GM15510 (cell line): ENCODE results near the gene PCBP3.

Experiments used
- POLR2A ChIP-seq: IDR thresholded peaks from 3 replicates; pipeline ENCODE4 v1.6.1; 2011; ENCODE audit warnings: borderline replicate concordance; ENCODE audit not compliant: insufficient read length; ENCODE audit errors: extremely low read depth

Gene PCBP3

GRCh38 chr21:45853703-45854342 lies 210.3 kb downstream of the PCBP3 start:
- TF ChIP-seq POLR2A: no peak

- TF ChIP-seq POLR2A: no peak
Observed at GRCh38 chr21:45854690-45855247, 211.2 kb downstream of the PCBP3 start.

GRCh38 chr21:45855248-45855811 lies 211.8 kb downstream of the PCBP3 start:
- no peak for TF ChIP-seq POLR2A

DNA sequence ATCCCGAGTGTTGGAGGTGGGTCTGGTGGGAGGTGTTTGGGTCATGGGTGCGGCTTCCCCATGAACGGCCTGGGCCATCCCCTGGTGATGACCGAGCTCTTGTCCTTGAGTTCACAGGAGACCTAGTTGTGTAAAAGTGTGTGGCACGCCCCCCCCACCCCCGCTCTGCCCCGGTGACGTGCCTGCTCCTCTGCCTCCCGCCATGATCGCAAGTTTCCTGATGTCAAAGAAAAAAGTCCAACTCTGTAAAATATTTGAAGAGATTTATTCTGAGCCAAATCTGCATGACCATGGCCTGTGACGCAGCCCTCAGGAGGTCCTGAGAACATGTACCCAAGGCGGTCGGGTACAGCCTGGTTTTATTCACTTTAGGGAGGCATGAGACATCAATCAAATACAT lies 212.9 kb downstream of the PCBP3 start:
- TF ChIP-seq POLR2A: no peak

DNA sequence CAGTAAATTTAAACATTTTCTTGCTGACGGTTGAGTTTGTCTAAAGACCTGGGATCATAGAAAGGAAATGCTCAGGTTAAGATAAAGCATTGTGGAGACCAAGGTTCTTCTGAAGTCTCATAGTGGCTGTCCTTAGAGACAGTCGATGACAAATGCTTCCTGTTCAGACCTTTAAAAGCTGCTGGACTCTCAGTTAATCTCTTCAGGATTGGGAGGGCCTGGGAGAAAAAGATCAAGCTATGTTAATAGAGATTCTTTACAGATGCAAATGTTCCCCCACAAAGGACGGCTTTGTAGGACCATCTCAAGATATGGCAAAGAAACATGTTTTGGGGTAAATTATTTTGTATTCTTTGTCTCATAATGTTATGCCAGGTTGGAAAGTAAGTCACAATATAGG lies 213.4 kb downstream of the PCBP3 start:
- TF ChIP-seq POLR2A: no peak

DNA sequence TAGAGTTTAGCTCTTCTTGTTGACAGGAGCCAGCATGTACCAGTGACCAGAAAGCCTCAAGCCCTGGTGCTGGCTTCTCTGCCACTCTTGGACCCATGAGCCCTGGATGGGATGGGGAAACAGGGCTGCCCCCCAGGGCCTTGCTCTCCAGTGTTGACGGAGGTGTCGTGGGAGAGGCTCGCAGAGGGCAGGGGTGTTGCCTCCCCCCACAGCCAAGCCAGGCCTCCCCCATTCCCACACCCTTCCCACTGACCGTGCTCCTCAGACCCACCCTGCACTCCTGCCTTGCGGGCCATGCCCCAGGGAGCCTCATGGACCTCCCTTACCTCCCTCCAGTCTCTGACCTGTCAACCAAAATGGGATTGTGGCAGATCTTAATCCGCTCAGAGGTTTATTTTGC lies 214.2 kb downstream of the PCBP3 start:
- no peak for TF ChIP-seq POLR2A

DNA sequence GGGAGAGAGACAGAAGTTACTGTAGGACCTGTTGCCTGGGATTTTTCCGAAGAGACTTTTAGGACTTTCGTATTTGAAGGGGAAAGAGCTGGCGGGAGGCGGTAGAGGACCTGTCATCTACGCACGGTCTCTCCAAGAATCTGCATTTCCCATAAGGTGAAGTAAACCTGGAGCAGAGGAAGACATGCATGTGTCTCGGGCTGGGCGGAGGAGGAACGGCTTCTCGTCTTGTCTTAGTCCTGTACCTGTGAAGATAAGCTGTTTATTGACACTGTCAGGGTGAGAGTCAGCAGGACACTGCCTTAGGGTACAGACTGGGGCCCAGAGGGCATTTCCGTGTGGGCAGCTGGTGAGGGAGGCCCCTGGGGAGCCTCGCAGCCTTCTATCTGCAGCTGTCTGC lies 214.7 kb downstream of the PCBP3 start:
- TF ChIP-seq POLR2A: no peak

DNA sequence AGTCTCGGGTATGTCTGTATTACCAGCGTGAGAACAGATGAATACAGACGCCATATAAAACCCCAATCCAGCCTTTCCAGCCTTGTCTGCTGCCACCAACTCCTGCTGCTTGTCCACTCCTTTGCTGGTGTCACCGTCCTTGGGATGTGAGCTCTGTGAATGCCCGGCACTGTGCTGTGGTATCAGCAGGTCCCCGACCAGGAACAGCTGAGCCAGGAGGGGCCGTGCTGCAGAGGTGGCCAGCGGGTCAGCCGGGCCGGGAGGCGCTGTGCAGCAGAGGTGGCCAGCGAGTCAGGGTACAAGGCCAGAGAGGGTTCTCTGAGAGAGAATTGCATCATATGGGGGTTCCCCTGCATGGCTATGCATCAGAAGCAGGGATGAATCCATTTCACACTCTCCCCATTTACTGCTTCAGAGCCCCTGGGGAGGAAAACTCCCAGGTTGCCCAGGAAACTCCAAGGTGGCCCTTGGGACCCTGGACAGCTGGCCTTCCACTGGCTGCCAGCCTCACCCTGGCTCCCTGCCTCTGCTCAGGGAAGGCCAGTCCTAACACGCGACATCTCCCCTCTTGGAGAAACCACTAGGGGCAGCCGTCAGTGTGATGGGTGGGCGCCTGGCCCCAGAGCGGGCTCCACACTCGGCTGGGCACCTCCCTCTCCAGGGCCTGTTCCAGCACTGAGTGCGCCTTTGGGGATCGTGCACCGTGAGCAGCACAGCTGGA lies 215.7 kb downstream of the PCBP3 start:
- TF ChIP-seq POLR2A: no peak

- no peak for TF ChIP-seq POLR2A
Observed at GRCh38 chr21:45859762-45860357, 216.3 kb downstream of the PCBP3 start.

DNA sequence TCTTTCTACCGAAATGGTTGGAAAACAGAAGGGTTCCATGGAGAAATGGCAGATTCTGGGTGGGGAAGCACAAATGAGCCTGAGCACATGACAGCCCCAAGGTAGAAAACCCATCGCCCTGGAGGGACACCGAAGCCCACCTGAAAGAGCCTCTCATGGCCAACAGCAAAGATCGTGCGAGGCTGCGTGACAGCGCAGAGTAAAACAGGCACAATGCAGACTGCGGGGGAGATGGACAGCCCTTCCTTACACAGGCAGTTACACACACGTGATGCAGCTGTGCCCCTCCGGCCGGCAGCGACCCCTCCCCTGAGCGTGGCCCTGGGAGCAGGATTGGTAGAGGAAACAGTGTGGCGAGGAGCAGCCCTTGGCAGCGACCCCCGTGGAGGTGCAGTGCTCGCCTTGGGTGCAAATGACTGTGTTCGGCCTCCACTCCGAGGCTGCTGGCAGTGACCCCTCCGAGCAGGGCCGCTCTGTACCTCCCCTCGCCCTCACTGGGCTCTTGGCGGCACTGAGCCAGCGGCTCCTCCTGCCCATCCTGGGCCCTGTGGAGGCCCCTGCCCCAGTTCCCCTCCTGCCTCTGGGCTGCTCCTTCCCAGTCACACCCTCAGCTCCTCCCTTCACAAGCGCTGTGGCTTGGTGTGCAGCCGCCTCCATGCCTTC lies 217.1 kb downstream of the PCBP3 start:
- no peak for TF ChIP-seq POLR2A

- TF ChIP-seq POLR2A: no peak
Observed at GRCh38 chr21:45861156-45861870, 217.8 kb downstream of the PCBP3 start.

GRCh38 chr21:45862543-45863207 lies 219.2 kb downstream of the PCBP3 start:
- no peak for TF ChIP-seq POLR2A

DNA sequence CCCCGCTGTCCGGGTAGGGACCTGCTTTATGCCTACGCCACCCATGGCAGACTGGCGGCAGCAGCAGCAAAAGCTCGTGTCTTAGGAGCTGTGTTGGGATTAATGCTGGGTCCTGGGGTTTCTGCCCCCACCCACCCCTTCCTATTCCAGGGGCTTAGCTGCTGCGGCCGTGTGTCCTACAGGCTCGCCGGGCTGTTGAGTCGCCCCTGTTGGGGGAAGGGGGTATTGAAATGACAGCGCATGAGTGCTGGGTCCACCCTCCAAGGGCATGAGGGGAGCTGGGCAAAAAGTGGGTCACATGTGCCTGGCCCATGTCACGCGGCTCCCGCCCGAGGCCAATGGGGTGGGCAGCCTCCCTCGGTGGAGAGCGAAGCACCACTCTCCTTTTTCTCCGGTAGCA lies 219.7 kb downstream of the PCBP3 start:
- no peak for TF ChIP-seq POLR2A

DNA sequence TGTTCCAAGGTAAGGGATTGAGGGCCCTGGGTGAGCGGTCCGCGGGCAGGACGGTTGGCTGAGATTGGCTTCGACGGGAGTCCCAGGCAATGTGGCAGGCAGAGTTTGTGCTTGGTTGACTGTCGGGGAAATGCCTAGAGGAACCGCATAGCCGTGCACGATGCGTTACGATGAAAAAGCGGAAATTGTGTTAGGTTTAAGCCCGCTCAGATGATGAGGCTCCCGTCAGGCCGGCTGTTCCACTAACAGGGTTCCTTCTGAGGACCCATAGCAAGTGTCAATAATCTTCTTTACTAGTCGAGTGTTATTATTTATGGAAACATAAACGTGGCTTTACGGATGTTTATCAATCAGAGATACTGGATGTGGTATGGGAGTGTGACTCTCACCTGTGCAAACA lies 220.2 kb downstream of the PCBP3 start:
- TF ChIP-seq POLR2A: no peak

- TF ChIP-seq POLR2A: no peak
Observed at GRCh38 chr21:45864436-45864835, 220.9 kb downstream of the PCBP3 start.
